Body of pancreas (tissue), 4 donors: ENCODE measurements around the gene ANKRD11.

ENCODE experiments used
- POLR2A ChIP-seq, 3 donors: fragments of 450-650 bp; IDR thresholded peaks; one replicate each; pipeline ENCODE4 v1.6.1; 2016; ENCODE audit warnings: antibody characterized with exemption in 3 of 3, mild to moderate bottlenecking in 2 of 3
- TF ChIP-seq, protein P1 (sequence below), 7 experiments: fragments of 450-650 bp in 4 of 7; fragments of 200-600 bp in 3 of 7; sonication (generic) in 3 of 7; IDR thresholded peaks; one replicate each; pipeline ENCODE4 v1.5.1; 2016 to 2019; ENCODE audit warnings: antibody characterized with exemption in 7 of 7

DNA sequence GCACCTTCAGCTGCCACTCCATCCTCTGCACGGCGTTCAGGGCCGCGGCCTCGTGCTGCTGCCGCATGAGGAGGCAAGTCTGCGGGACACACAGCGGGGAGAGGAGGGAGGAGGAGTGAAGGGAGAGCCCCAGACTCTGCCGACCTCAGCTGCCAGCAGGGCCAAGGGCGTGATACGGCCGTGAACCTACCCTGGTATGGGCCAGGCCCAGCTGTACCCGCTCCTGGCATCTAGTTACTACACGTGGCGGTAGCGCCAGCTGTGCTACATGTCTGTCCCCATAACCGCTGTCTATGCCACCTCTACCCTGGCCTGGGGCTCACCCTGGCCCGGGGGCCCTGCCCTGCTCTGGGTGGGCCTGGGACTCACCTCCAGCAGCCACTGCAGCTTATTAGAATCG is 221.8 kb downstream of the ANKRD11 start:
- TF ChIP-seq, protein P1, sequence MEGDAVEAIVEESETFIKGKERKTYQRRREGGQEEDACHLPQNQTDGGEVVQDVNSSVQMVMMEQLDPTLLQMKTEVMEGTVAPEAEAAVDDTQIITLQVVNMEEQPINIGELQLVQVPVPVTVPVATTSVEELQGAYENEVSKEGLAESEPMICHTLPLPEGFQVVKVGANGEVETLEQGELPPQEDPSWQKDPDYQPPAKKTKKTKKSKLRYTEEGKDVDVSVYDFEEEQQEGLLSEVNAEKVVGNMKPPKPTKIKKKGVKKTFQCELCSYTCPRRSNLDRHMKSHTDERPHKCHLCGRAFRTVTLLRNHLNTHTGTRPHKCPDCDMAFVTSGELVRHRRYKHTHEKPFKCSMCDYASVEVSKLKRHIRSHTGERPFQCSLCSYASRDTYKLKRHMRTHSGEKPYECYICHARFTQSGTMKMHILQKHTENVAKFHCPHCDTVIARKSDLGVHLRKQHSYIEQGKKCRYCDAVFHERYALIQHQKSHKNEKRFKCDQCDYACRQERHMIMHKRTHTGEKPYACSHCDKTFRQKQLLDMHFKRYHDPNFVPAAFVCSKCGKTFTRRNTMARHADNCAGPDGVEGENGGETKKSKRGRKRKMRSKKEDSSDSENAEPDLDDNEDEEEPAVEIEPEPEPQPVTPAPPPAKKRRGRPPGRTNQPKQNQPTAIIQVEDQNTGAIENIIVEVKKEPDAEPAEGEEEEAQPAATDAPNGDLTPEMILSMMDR (IDR thresholded peaks at IDR 0.05), result no peak
- TF ChIP-seq POLR2A (IDR thresholded peaks at IDR 0.05), result no peak
